Esophagus muscularis mucosa (tissue), 3 donors: ENCODE data around the gene CTSD.

Experiments used
- CTCF ChIP-seq, 3 experiments: fragments of 200-600 bp in 2 of 3; fragments of 450-650 bp in 1 of 3; sonication (generic) in 2 of 3; IDR thresholded peaks; one replicate each; pipeline ENCODE4 v1.5.1; 2017 to 2019; ENCODE audit warnings: antibody characterized with exemption in 3 of 3, mild to moderate bottlenecking in 2 of 3, moderate library complexity in 1 of 3
- POLR2A ChIP-seq: fragments of 450-650 bp; IDR thresholded peaks from one replicate; pipeline ENCODE4 v1.6.1; 2017; ENCODE audit warnings: antibody characterized with exemption, moderate library complexity, mild to moderate bottlenecking, low read depth

GRCh38 chr11:1782031-1782590, 18.4 kb upstream of the CTSD start:
- TF ChIP-seq CTCF (IDR thresholded peaks at IDR 0.05) (no peak), POLR2A (no peak)
